ENCODE data around the gene PEX11G.

- TF ChIP-seq EZH2 (IDR thresholded peaks at IDR 0.05; ENCODE audit: insufficient read depth, poor library complexity, severe bottlenecking) (no peak), EZH2phosphoT487 (IDR thresholded peaks at IDR 0.05; ENCODE audit: insufficient read depth, low read depth) (no peak)
Observed at GRCh38 chr19:7522072-7522922, 33.5 kb upstream of the PEX11G start, which contains the start of gene MCOLN1.
